ENCODE results near the gene RIMS3. TPM values are rescaled to one million over a fixed set of nuclear protein-coding genes. Genes with fewer than 3 reads are reported as not detected.

Gene RIMS3
- total RNA-seq, 6 donors from 2014 or later: 2.7 to 9.9 (median 3.5) TPM

GRCh38 chr1:40710581-40711315 lies 45.3 kb upstream of the RIMS3 start:
- H3K36me3 ChIP-seq: no peaks in the 10 kb centered on the region
- peak overlapping the region in 2 of 4 donors; percentile 48 to 60 for H3K4me3 ChIP-seq
- H3K27ac ChIP-seq: peak overlapping the region; percentile 58 to 88 (median 74)
- DNase-seq (no peak), ATAC-seq (ENCODE audit: low FRiP score in 2 of 2) (no peak)
- peaks cover 54 to 67% (median 62%) of the 10 kb centered on the region in 4 donors for H3K4me1 ChIP-seq
- TF ChIP-seq POLR2AphosphoS5 (IDR thresholded peaks at IDR 0.05) (no peak), CTCF (IDR thresholded peaks at IDR 0.05) (no peak), POLR2A (IDR thresholded peaks at IDR 0.05) (no peak), EP300 (IDR thresholded peaks at IDR 0.05) (no peak)
- H3K27me3 ChIP-seq: no peaks in the 10 kb centered on the region
- H3K9me3 ChIP-seq: no peaks in the 10 kb centered on the region
- 25 to 28% methylated on average over 7 of the region's 7 CpGs for WGBS, 2 donors

DNA sequence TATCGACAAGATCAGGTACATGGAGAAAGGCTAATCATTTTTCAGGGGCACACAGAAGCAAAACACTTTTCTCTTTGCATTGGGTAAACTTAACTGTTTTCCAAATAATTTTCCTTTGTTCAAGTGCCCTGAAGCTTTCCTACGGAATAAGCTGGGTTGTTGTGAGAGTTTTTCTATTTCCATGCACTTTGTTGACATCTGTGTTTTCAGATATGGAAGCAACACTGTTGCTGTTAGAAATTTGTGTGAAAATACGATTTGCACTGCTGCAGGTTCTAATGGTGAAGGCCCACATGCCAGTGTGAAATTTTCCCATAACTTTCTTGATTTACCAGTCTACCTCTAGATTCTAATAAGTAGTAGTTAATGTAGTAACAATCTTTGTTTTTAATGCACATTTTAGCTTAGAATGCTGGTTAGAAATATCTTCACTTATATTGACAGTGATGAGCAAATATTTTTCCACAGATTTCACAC lies 44.4 kb upstream of the RIMS3 start:
- DNase-seq (no peak), ATAC-seq (ENCODE audit: low FRiP score in 2 of 2) (no peak)
- H3K36me3 ChIP-seq: no peaks in the 10 kb centered on the region
- peaks cover 56 to 67% (median 63%) of the 10 kb centered on the region in 4 donors for H3K4me1 ChIP-seq
- TF ChIP-seq EP300 (IDR thresholded peaks at IDR 0.05) (no peak), CTCF (IDR thresholded peaks at IDR 0.05) (no peak), POLR2AphosphoS5 (IDR thresholded peaks at IDR 0.05) (no peak), POLR2A (IDR thresholded peaks at IDR 0.05) (no peak)
- H3K9me3 ChIP-seq: no peaks in the 10 kb centered on the region
- H3K27me3 ChIP-seq: no peaks in the 10 kb centered on the region
- 15 to 17% methylated on average over 3 of the region's 3 CpGs for WGBS, 2 donors
- peak overlapping the region in 3 of 4 donors; percentile 44 to 60 (median 48) for H3K4me3 ChIP-seq
- H3K27ac ChIP-seq: peak overlapping the region; percentile 62 to 85 (median 84)

- Histone ChIP-seq H3K36me3 (no peaks in the 10 kb centered on the region), H3K27me3 (no peaks in the 10 kb centered on the region), H3K9me3 (no peaks in the 10 kb centered on the region), H3K27ac (peak overlapping the region; percentile 62 to 85 (median 84)), H3K4me1 (peaks cover 52 to 71% (median 64%) of the 10 kb centered on the region in 4 donors), H3K4me3 (peak overlapping the region in 3 of 4 donors; percentile 44 to 60 (median 48))
- TF ChIP-seq EP300 (IDR thresholded peaks at IDR 0.05) (no peak), CTCF (IDR thresholded peaks at IDR 0.05) (no peak), POLR2A (IDR thresholded peaks at IDR 0.05) (peak in 2 of 4 donors; percentile 48 to 69), POLR2AphosphoS5 (IDR thresholded peaks at IDR 0.05) (peak in 1 of 2 donors; percentile 60)
- peak; percentile 95 to 96 for ATAC-seq (ENCODE audit: low FRiP score in 2 of 2)
- DNase-seq: peak in 1 of 2 donors; percentile 95
- WGBS, 2 donors: 7 to 10% methylated on average over 10 of the region's 10 CpGs
These were observed 43.8 kb upstream of the RIMS3 start for GRCh38 chr1:40709100-40709801.

DNA sequence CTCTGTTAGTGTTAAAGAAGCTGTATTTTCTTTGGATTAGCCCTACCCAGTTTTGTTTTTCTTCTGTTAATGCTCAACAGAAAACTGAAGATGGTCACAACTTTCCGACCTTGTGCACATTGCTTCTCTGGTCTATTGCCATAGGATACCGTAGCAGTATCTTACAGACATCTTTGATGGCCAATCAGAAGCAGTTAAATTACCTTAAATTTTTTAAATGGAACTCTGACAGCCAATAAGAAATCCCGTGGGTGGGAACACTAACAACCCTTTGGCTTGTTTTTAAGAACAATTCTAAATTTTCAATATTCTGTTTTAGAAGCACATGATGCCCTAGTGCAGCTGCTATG lies 43.2 kb upstream of the RIMS3 start:
- no peak for TF ChIP-seq POLR2AphosphoS5 (IDR thresholded peaks at IDR 0.05)
- WGBS, 2 donors: 6 to 14% methylated on average over 3 of the region's 3 CpGs
- Histone ChIP-seq H3K9me3 (no peaks in the 10 kb centered on the region), H3K27me3 (no peaks in the 10 kb centered on the region), H3K27ac (peak overlapping the region; percentile 62 to 85 (median 84)), H3K4me1 (peaks cover 49 to 71% (median 62%) of the 10 kb centered on the region in 4 donors), H3K36me3 (no peaks in the 10 kb centered on the region), H3K4me3 (peak overlapping the region in 3 of 4 donors; percentile 44 to 60 (median 48))
- DNase-seq (no peak), ATAC-seq (ENCODE audit: low FRiP score in 2 of 2) (peak in 1 of 2 donors; percentile 73)

DNA sequence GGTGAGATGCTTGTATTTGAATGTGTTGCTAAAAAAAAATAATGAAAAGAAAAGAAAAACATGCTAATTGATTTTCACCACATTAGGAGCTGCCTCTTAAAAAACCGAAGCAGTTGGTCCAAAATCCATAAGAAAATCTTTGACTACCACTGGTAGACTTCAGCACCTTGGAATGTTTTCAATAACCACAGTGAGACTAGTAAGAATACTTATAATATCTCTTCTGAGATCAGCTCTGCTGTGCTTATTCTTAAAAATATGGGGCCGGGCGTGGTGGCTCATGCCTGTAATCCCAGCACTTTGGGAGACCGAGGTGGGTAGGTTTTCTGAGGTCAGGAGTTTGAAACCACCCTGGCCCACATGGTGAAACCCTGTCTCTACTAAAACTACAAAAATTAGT lies 41.1 kb upstream of the RIMS3 start:
- Histone ChIP-seq H3K36me3 (no peaks in the 10 kb centered on the region), H3K27me3 (no peaks in the 10 kb centered on the region), H3K9me3 (no peaks in the 10 kb centered on the region), H3K4me3 (no peak overlapping the region), H3K4me1 (peaks cover 34 to 60% (median 50%) of the 10 kb centered on the region in 4 donors), H3K27ac (no peak overlapping the region)
- 90 to 97% methylated on average over 4 of the region's 4 CpGs for WGBS, 2 donors
- ATAC-seq (ENCODE audit: low FRiP score in 2 of 2): no peak
- TF ChIP-seq EP300 (IDR thresholded peaks at IDR 0.05): no peak
- no peak for TF ChIP-seq CTCF (IDR thresholded peaks at IDR 0.05)
- no peak for TF ChIP-seq POLR2A (IDR thresholded peaks at IDR 0.05)
- TF ChIP-seq POLR2AphosphoS5 (IDR thresholded peaks at IDR 0.05): no peak
- no peak for DNase-seq
